Left ventricle myocardium inferior (tissue), 1 donor: ENCODE data around the gene ADGRG2. TPM values are rescaled to one million over a fixed set of nuclear protein-coding genes. Genes with fewer than 3 reads are reported as not detected.

Experiments
- DNase-seq: peaks from one replicate; pipeline ENCODE4 v3.0.0-alpha.2; 2020
- H3K27ac ChIP-seq: fragments of 200-600 bp; replicated peaks from 2 replicates; pipeline ENCODE4 v1.8.0; 2021
- H3K27me3 ChIP-seq: fragments of 200-600 bp; 2 replicates; pipeline ENCODE4 v1.8.0; 2021; ENCODE audit warnings: low read depth
- H3K36me3 ChIP-seq: fragments of 200-600 bp; 2 replicates; pipeline ENCODE4 v1.8.0; 2021
- H3K4me1 ChIP-seq: fragments of 200-600 bp; 2 replicates; pipeline ENCODE4 v1.8.0; 2021
- H3K4me3 ChIP-seq: fragments of 200-600 bp; 2 replicates; pipeline ENCODE4 v1.8.0; 2021; ENCODE audit warnings: mild to moderate bottlenecking, moderate library complexity
- H3K9me3 ChIP-seq: fragments of 200-600 bp; replicated peaks from 2 replicates; pipeline ENCODE4 v1.8.0; 2021
- CTCF ChIP-seq: fragments of 200-600 bp; IDR thresholded peaks from 2 replicates; pipeline ENCODE4 v1.8.0; 2021; ENCODE audit warnings: antibody characterized with exemption, mild to moderate bottlenecking, borderline replicate concordance
- intact Hi-C: fragments of 100-400 bp; cut with micrococcal nuclease; formaldehyde crosslinking; loops from one replicate; pipeline ENCODE4 v1.11.0; 2022
- total RNA-seq: library from RNA; stranded (reverse); fragmentation: NEBNext Ultra II Directional; extraction: Animal tissue kit (Norgen Biotek cat#: 25700); gene quantifications from one replicate; pipeline ENCODE4 v1.2.1, GENCODE V29; 2021
- donor health status: DM: no; HTN: yes; CAD: no; lungs with severe emphysema.

The ADGRG2 gene
- total RNA-seq, 1 donor from 2014 or later = 0.16 TPM

GRCh38 chrX:19089555-19090040 is 32.7 kb downstream of the ADGRG2 start:
- no peak for DNase-seq
- no peaks in the 10 kb centered on the region for H3K4me1 ChIP-seq
- no peak for TF ChIP-seq CTCF
- intact Hi-C loops = no loop called here
- no peaks in the 10 kb centered on the region for H3K36me3 ChIP-seq
- H3K9me3 ChIP-seq = peaks cover 12% of the 10 kb centered on the region
- H3K4me3 ChIP-seq = no peak overlapping the region
- H3K27ac ChIP-seq = no peak overlapping the region
- H3K27me3 ChIP-seq = no peaks in the 10 kb centered on the region

GRCh38 chrX:19086102-19086772 is 36.0 kb downstream of the ADGRG2 start:
- intact Hi-C loops = no loop called here
- no peak overlapping the region for H3K4me3 ChIP-seq
- no peak for TF ChIP-seq CTCF
- no peaks in the 10 kb centered on the region for H3K4me1 ChIP-seq
- peaks cover 12% of the 10 kb centered on the region for H3K9me3 ChIP-seq
- H3K36me3 ChIP-seq = no peaks in the 10 kb centered on the region
- no peaks in the 10 kb centered on the region for H3K27me3 ChIP-seq
- no peak for DNase-seq
- H3K27ac ChIP-seq = no peak overlapping the region

GRCh38 chrX:19085666-19086065 is 36.6 kb downstream of the ADGRG2 start:
- no peaks in the 10 kb centered on the region for H3K27me3 ChIP-seq
- no peak overlapping the region for H3K27ac ChIP-seq
- no peak overlapping the region for H3K4me3 ChIP-seq
- no peak for TF ChIP-seq CTCF
- peaks cover 12% of the 10 kb centered on the region for H3K9me3 ChIP-seq
- H3K36me3 ChIP-seq = no peaks in the 10 kb centered on the region
- no peak for DNase-seq
- no peaks in the 10 kb centered on the region for H3K4me1 ChIP-seq
- intact Hi-C loops = no loop called here

- no peaks in the 10 kb centered on the region for H3K4me1 ChIP-seq
- H3K4me3 ChIP-seq = no peak overlapping the region
- intact Hi-C loops = no loop called here
- H3K27me3 ChIP-seq = no peaks in the 10 kb centered on the region
- TF ChIP-seq CTCF = no peak
- no peaks in the 10 kb centered on the region for H3K36me3 ChIP-seq
- no peaks in the 10 kb centered on the region for H3K9me3 ChIP-seq
- H3K27ac ChIP-seq = no peak overlapping the region
- DNase-seq = no peak
These were observed 46.5 kb downstream of the ADGRG2 start for GRCh38 chrX:19075754-19076153.

GRCh38 chrX:19072372-19072771 is 49.9 kb downstream of the ADGRG2 start:
- intact Hi-C loops = no loop called here
- no peak for DNase-seq
- Histone ChIP-seq H3K4me3 (no peak overlapping the region), H3K36me3 (no peaks in the 10 kb centered on the region), H3K27ac (no peak overlapping the region), H3K4me1 (no peaks in the 10 kb centered on the region), H3K27me3 (no peaks in the 10 kb centered on the region), H3K9me3 (no peaks in the 10 kb centered on the region)
- TF ChIP-seq CTCF = no peak
